GM10266 (cell line): Measurements from ENCODE around the gene PTRHD1.

Experiments used
- DNase-seq: peaks from one replicate; pipeline ENCODE4 v3.0.0; 2012; ENCODE audit errors: extremely low spot score
- CTCF ChIP-seq: IDR thresholded peaks from 2 replicates; pipeline ENCODE4 v1.5.1; 2012; ENCODE audit warnings: mild to moderate bottlenecking, low read depth; ENCODE audit not compliant: control insufficient read depth, insufficient read depth; ENCODE audit errors: missing control alignments

Gene PTRHD1

GRCh38 chr2:24793761-24794435 lies 707 bp upstream of the PTRHD1 start:
- DNase-seq, result peak; percentile 17
- TF ChIP-seq CTCF, result no peak

- TF ChIP-seq CTCF, result no peak
- no peak for DNase-seq
These were observed 683 bp downstream of the PTRHD1 start for GRCh38 chr2:24792542-24792873.

GRCh38 chr2:24791452-24791851 lies 1.7 kb downstream of the PTRHD1 start:
- TF ChIP-seq CTCF, result no peak
- no peak for DNase-seq

DNA sequence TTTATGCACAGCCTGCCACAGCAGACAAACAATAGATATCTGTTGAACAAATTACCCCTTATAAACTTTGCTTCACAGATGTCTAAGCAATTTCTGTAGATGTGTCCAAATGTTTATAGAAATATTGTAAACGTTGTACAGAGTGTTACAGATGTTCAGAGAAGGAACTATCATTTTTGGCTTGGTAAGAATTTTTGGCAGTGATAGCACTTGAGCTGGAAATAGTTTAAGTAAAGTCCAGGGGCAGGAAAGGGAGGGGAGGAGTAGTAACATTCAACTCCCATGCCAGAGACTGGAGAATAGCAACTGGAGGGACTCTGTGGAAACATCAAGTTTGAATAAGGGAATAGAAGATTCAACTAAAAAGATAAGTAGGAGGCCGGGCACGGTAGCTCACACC lies 4.4 kb downstream of the PTRHD1 start:
- no peak for DNase-seq
- no peak for TF ChIP-seq CTCF

GRCh38 chr2:24787532-24787931 lies 5.7 kb downstream of the PTRHD1 start:
- DNase-seq, result no peak

GRCh38 chr2:24785671-24786321 lies 7.4 kb downstream of the PTRHD1 start:
- no peak for TF ChIP-seq CTCF
- peak; percentile 17 for DNase-seq

More at GRCh38 chr2:24787532-24787931, 5.7 kb downstream of the PTRHD1 start:
- no peak for TF ChIP-seq CTCF

- TF ChIP-seq CTCF, result no peak
- DNase-seq, result no peak
These were observed 9.6 kb downstream of the PTRHD1 start for GRCh38 chr2:24783641-24784040.
